ENCODE measurements around the gene VWA5B1.

GRCh38 chr1:20262810-20263534 lies 27.7 kb upstream of the VWA5B1 start:
- TF ChIP-seq EZH2 (optimal IDR thresholded peaks at IDR 0.05; ENCODE audit: low read depth, low read length) = no peak
- TF ChIP-seq, protein P1, sequence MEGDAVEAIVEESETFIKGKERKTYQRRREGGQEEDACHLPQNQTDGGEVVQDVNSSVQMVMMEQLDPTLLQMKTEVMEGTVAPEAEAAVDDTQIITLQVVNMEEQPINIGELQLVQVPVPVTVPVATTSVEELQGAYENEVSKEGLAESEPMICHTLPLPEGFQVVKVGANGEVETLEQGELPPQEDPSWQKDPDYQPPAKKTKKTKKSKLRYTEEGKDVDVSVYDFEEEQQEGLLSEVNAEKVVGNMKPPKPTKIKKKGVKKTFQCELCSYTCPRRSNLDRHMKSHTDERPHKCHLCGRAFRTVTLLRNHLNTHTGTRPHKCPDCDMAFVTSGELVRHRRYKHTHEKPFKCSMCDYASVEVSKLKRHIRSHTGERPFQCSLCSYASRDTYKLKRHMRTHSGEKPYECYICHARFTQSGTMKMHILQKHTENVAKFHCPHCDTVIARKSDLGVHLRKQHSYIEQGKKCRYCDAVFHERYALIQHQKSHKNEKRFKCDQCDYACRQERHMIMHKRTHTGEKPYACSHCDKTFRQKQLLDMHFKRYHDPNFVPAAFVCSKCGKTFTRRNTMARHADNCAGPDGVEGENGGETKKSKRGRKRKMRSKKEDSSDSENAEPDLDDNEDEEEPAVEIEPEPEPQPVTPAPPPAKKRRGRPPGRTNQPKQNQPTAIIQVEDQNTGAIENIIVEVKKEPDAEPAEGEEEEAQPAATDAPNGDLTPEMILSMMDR (IDR thresholded peaks at IDR 0.05; ENCODE audit: low read length) = no peak
- TF ChIP-seq EZH2phosphoT487 (IDR thresholded peaks at IDR 0.05; ENCODE audit: low read length) = no peak
